Endothelial cell of umbilical vein (primary cell): ENCODE data around the gene CUEDC2.

Source experiments
- CTCF ChIP-seq, 2 donors: IDR thresholded peaks; 1 replicate in 1 of 2; 2 replicates in 1 of 2; pipeline ENCODE4 v1.5.1; 2011; ENCODE audit warnings: low read length in 2 of 2, mild to moderate bottlenecking in 2 of 2, moderate library complexity in 2 of 2, control low read depth in 1 of 2, inconsistent platforms in 1 of 2, low read depth in 1 of 2; ENCODE audit not compliant: insufficient read depth in 1 of 2; ENCODE audit errors: extremely low read depth in 1 of 2
- FOS ChIP-seq: IDR thresholded peaks from 2 replicates; pipeline ENCODE4 v1.6.1; 2011; ENCODE audit warnings: mild to moderate bottlenecking, low read length, moderate library complexity, borderline replicate concordance; ENCODE audit not compliant: insufficient read depth
- MAX ChIP-seq: IDR thresholded peaks from 2 replicates; pipeline ENCODE4 v1.6.1; 2011; ENCODE audit not compliant: insufficient read depth, insufficient read length
- MYC ChIP-seq: IDR thresholded peaks from one replicate; pipeline ENCODE4 v1.6.1; 2011; ENCODE audit warnings: mild to moderate bottlenecking, low read depth, low read length

DNA sequence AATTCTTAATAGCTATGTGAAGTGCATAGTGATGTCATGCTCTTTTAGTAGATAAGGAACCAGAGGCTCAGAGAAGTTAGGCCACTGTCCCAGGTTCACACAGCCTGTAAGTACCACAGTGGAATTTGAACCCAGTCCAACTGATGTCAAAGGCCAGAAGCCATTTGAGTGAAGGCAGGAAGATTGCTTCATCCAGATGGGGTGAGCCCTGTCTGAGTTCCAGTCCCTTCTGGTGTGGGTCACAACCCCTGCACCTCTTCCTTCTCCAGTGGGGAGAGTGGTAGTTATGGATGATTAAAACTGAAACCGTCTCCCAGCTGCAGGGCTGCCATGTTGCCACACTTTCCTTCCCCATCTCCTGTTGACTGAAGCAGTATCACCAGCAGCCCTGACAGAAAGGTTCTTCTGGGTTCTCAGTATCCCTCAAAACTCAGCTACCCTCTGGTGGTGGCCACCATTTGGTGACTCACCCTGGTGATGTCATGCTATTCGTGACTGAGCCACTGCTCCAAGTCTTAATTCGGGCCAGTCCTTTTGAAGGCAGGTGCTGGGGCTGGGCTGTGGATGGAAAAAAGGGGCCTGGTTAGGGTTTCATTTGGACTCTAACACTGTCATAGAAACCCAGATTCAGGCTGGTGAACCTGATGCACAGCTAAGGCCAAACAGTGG lies 20.4 kb upstream of the CUEDC2 start:
- TF ChIP-seq MYC (no peak), CTCF (IDR thresholded peaks at IDR 0.05; ENCODE audit: extremely low read depth in 1 of 2, insufficient read depth in 1 of 2, low read depth in 1 of 2, low read length in 2 of 2) (no peak), FOS (no peak), MAX (no peak)
